Fibroblast of lung (primary cell): Measurements from ENCODE around the gene SH3YL1.

ENCODE experiments used
- EZH2 ChIP-seq: IDR thresholded peaks from 2 replicates; pipeline ENCODE4 v1.5.1; 2012; ENCODE audit warnings: low read length, control low read depth, mild to moderate bottlenecking; ENCODE audit errors: missing control alignments
- TF ChIP-seq, protein P1 (sequence below), 2 donors: IDR thresholded peaks in 1 of 2; conservative IDR thresholded peaks in 1 of 2; 1 replicate in 1 of 2; 2 replicates in 1 of 2; pipeline ENCODE4 v1.5.1; 2011 to 2012; ENCODE audit warnings: low read length in 2 of 2, control low read depth in 1 of 2, inconsistent platforms in 1 of 2, low read depth in 1 of 2, mild to moderate bottlenecking in 1 of 2

GRCh38 chr2:262117-262516 is 1.7 kb downstream of the SH3YL1 start:
- TF ChIP-seq, protein P1, sequence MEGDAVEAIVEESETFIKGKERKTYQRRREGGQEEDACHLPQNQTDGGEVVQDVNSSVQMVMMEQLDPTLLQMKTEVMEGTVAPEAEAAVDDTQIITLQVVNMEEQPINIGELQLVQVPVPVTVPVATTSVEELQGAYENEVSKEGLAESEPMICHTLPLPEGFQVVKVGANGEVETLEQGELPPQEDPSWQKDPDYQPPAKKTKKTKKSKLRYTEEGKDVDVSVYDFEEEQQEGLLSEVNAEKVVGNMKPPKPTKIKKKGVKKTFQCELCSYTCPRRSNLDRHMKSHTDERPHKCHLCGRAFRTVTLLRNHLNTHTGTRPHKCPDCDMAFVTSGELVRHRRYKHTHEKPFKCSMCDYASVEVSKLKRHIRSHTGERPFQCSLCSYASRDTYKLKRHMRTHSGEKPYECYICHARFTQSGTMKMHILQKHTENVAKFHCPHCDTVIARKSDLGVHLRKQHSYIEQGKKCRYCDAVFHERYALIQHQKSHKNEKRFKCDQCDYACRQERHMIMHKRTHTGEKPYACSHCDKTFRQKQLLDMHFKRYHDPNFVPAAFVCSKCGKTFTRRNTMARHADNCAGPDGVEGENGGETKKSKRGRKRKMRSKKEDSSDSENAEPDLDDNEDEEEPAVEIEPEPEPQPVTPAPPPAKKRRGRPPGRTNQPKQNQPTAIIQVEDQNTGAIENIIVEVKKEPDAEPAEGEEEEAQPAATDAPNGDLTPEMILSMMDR (conservative IDR thresholded peaks at IDR 0.05 in 1 of 2, IDR thresholded peaks at IDR 0.05 in 1 of 2; ENCODE audit: low read depth in 1 of 2, low read length in 2 of 2): no peak
- no peak for TF ChIP-seq EZH2
